CD4-positive, alpha-beta T cell (primary cell): Measurements from ENCODE around the gene IL17B. TPM values are rescaled to one million over a fixed set of nuclear protein-coding genes. Genes with fewer than 3 reads are reported as not detected.

Experiments
- ATAC-seq: fragments of 200-7000 bp; cut with Tn5 transposase; one replicate; pipeline ENCODE4 v1.10.0; 2022; ENCODE audit warnings: mild to moderate bottlenecking; ENCODE audit not compliant: poor library complexity
- CTCF ChIA-PET: fragments of 350-600 bp; sonication (Branson Sonifier 250); formaldehyde crosslinking; loops from one replicate; lab custom pipeline; 2021; ENCODE audit warnings: antibody characterized with exemption, inconsistent platforms; lab: Charles Lee
- POLR2A ChIA-PET: fragments of 350-600 bp; sonication (Branson Sonifier 250); formaldehyde crosslinking; loops from one replicate; lab custom pipeline; 2021; ENCODE audit warnings: antibody characterized with exemption, inconsistent platforms; lab: Charles Lee
- DNase-seq, 14 experiments: peaks; one replicate each; pipeline ENCODE4 v3.0.0-alpha.2; 2013 to 2020; ENCODE audit warnings: mixed read lengths in 2 of 14
- H3K27ac ChIP-seq, 2 donors: one replicate each; pipeline versions ENCODE4 v1.5.1 to v1.7.0; 2013; ENCODE audit warnings: low read length in 2 of 2, low read depth in 1 of 2, mild to moderate bottlenecking in 1 of 2
- H3K27me3 ChIP-seq, 2 experiments: 1 replicate in 1 of 2; 2 replicates in 1 of 2; pipeline versions ENCODE4 v1.6.1 to v1.7.0; 2013; ENCODE audit warnings: low read length in 2 of 2, control low read depth in 1 of 2, mild to moderate bottlenecking in 1 of 2, moderate library complexity in 1 of 2; ENCODE audit not compliant: insufficient read depth in 2 of 2, control insufficient read depth in 1 of 2
- H3K36me3 ChIP-seq: one replicate; pipeline ENCODE4 v1.6.1; 2013; ENCODE audit warnings: low read length, control low read depth; ENCODE audit not compliant: insufficient read depth
- H3K4me1 ChIP-seq: one replicate; pipeline ENCODE4 v1.6.1; 2013; ENCODE audit warnings: low read length, control low read depth; ENCODE audit not compliant: insufficient read depth
- H3K4me3 ChIP-seq: one replicate; pipeline ENCODE4 v1.5.1; 2013; ENCODE audit warnings: mild to moderate bottlenecking, low read length, moderate library complexity
- H3K9me3 ChIP-seq, 2 experiments: 1 replicate in 1 of 2; 2 replicates in 1 of 2; pipeline versions ENCODE4 v1.6.1 to v1.7.0; 2013; ENCODE audit warnings: low read length in 2 of 2, mild to moderate bottlenecking in 2 of 2, control low read depth in 1 of 2, moderate library complexity in 1 of 2; ENCODE audit not compliant: control insufficient read depth in 1 of 2, insufficient read depth in 1 of 2
- H3K27ac Mint-ChIP-seq: one replicate; pipeline ENCODE4 v1.8.0; 2020; ENCODE audit warnings: mixed read lengths
- H3K27me3 Mint-ChIP-seq: one replicate; pipeline ENCODE4 v1.8.0; 2021; ENCODE audit warnings: mixed read lengths
- H3K36me3 Mint-ChIP-seq: one replicate; pipeline ENCODE4 v1.8.0; 2021; ENCODE audit warnings: low read depth, mixed read lengths
- H3K4me1 Mint-ChIP-seq: one replicate; pipeline ENCODE4 v1.8.0; 2021; ENCODE audit warnings: low read depth, mixed read lengths
- H3K4me3 Mint-ChIP-seq: one replicate; pipeline ENCODE4 v1.8.0; 2020; ENCODE audit warnings: mild to moderate bottlenecking, mixed read lengths
- H3K9me3 Mint-ChIP-seq: one replicate; pipeline ENCODE4 v1.8.0; 2020; ENCODE audit warnings: mixed read lengths
- intact Hi-C, 2 experiments: fragments of 100-400 bp; cut with DNase I in 1 of 2; cut with micrococcal nuclease in 1 of 2; formaldehyde crosslinking; loops; one replicate each; pipeline versions ENCODE4 v1.15.1 to v1.9.0; 2023 to 2025; cut with DNase I, micrococcal nuclease
- total RNA-seq, 174 experiments: library from RNA in 2 of 174; stranded (reverse) in 2 of 174; gene quantifications; one replicate each; pipeline ENCODE4 v1.2.3 and lab custom pipeline; 2021 to 2026
- TF ChIP-seq, protein P1 (sequence below): fragments of 200-600 bp; IDR thresholded peaks from one replicate; pipeline ENCODE4 v1.8.0; 2022; ENCODE audit warnings: antibody characterized with exemption, mild to moderate bottlenecking

Gene IL17B
- total RNA-seq, 2 experiments from 2014 or later = not detected

DNA sequence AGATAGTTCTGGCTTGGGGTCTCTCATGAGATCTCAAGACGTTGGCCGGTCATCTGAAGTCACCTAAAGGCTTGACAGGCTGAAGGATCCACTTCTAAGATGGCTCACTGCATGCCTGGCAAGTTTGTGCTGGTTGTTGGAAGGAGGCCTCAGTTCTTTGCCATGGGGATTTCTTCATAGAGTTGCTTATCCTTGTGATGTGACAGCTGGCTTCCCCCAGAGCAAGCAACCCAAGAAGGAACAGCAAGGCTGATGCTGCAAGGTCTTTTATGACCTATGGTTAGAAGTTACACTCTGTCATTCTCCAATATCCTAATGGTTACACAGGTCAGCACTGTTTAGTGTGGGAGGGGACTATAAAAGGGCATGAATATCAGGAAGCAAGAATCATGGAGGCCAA is 54.5 kb downstream of the IL17B start:
- no peaks in the 10 kb centered on the region for H3K27me3 Mint-ChIP-seq
- peaks cover 0 to 6% of the 10 kb centered on the region in 2 experiments for H3K9me3 ChIP-seq
- no peak overlapping the region for H3K27ac Mint-ChIP-seq
- no peaks in the 10 kb centered on the region for H3K4me1 ChIP-seq
- ChIA-PET CTCF (no interaction called here), POLR2A (interaction anchor here (1.3 to 3.2 kb wide), 2 partner anchors 20 kb away, joined by 5 to 7 read pairs; partner anchors contain the start of gene GRPEL2)
- ATAC-seq (no peak), DNase-seq (no peak)
- H3K4me3 Mint-ChIP-seq = no peak overlapping the region
- no peak overlapping the region for H3K4me3 ChIP-seq
- H3K36me3 ChIP-seq = no peaks in the 10 kb centered on the region
- TF ChIP-seq, protein P1, sequence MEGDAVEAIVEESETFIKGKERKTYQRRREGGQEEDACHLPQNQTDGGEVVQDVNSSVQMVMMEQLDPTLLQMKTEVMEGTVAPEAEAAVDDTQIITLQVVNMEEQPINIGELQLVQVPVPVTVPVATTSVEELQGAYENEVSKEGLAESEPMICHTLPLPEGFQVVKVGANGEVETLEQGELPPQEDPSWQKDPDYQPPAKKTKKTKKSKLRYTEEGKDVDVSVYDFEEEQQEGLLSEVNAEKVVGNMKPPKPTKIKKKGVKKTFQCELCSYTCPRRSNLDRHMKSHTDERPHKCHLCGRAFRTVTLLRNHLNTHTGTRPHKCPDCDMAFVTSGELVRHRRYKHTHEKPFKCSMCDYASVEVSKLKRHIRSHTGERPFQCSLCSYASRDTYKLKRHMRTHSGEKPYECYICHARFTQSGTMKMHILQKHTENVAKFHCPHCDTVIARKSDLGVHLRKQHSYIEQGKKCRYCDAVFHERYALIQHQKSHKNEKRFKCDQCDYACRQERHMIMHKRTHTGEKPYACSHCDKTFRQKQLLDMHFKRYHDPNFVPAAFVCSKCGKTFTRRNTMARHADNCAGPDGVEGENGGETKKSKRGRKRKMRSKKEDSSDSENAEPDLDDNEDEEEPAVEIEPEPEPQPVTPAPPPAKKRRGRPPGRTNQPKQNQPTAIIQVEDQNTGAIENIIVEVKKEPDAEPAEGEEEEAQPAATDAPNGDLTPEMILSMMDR = no peak
- intact Hi-C loops = no loop called here
- H3K36me3 Mint-ChIP-seq = no peaks in the 10 kb centered on the region
- H3K4me1 Mint-ChIP-seq = no peaks in the 10 kb centered on the region
- H3K27me3 ChIP-seq = no peaks in the 10 kb centered on the region
- peaks cover 2% of the 10 kb centered on the region for H3K9me3 Mint-ChIP-seq
- H3K27ac ChIP-seq = no peak overlapping the region

Other genes starting within 250 kb of the IL17B start
- not detected for gene ABLIM3, start 237.8 kb downstream of the IL17B start, total RNA-seq
- gene AFAP1L1, start 107.4 kb downstream of the IL17B start, total RNA-seq = under 1 TPM; 0.47 to 0.56 TPM
- gene GRPEL2, start 33.8 kb downstream of the IL17B start, total RNA-seq = 10 to 100 TPM; 20.8 to 22.5 TPM
- 10 to 100 TPM; 22.9 to 24.8 TPM for gene PCYOX1L, start 21.2 kb downstream of the IL17B start, total RNA-seq
- 100 to 1,000 TPM; 201 to 217 TPM for gene CSNK1A1, start 172.1 kb upstream of the IL17B start, total RNA-seq
- gene ARHGEF37, start 202.2 kb upstream of the IL17B start, total RNA-seq = under 1 TPM in 1 of 2 experiments, not detected in 1; 0.41 TPM